HEK293T (cell line): ENCODE measurements around the gene ERBB4.

Source experiments
- CTCF ChIA-PET: fragments of 350-600 bp; formaldehyde crosslinking; extraction: SDS; loops from one replicate; lab custom pipeline; 2021; ENCODE audit warnings: antibody characterized with exemption, inconsistent platforms; lab: Yijun Ruan, JAX
- POLR2A ChIA-PET: fragments of 350-600 bp; formaldehyde crosslinking; extraction: SDS; loops from one replicate; lab custom pipeline; 2020; ENCODE audit warnings: antibody characterized with exemption, inconsistent platforms; lab: Yijun Ruan, JAX
- DNase-seq: peaks from one replicate; pipeline ENCODE4 v3.0.0; 2012; ENCODE audit warnings: mixed read lengths; ENCODE audit errors: extremely low spot score
- ARNT ChIP-seq: fragments of 450-650 bp; IDR thresholded peaks from 2 replicates; pipeline ENCODE4 v1.6.1; 2017; ENCODE audit warnings: mild to moderate bottlenecking
- BHLHE40 ChIP-seq: fragments of 450-650 bp; IDR thresholded peaks from 2 replicates; pipeline ENCODE4 v1.6.1; 2016; ENCODE audit warnings: mild to moderate bottlenecking, moderate library complexity, borderline replicate concordance
- CTBP1 ChIP-seq: fragments of 450-650 bp; IDR thresholded peaks from 2 replicates; pipeline ENCODE4 v1.6.1; 2016; ENCODE audit warnings: borderline replicate concordance
- ELF4 ChIP-seq: fragments of 450-650 bp; IDR thresholded peaks from 2 replicates; pipeline ENCODE4 v1.6.1; 2017; ENCODE audit warnings: antibody characterized with exemption
- FOXA1 ChIP-seq: fragments of 450-650 bp; IDR thresholded peaks from 2 replicates; pipeline ENCODE4 v1.6.1; 2016; ENCODE audit warnings: mild to moderate bottlenecking
- FOXK2 ChIP-seq: fragments of 450-650 bp; IDR thresholded peaks from 2 replicates; pipeline ENCODE4 v1.6.1; 2016; ENCODE audit warnings: mild to moderate bottlenecking
- FOXM1 ChIP-seq: fragments of 450-650 bp; IDR thresholded peaks from 2 replicates; pipeline ENCODE4 v1.6.1; 2017; ENCODE audit warnings: mild to moderate bottlenecking, borderline replicate concordance
- HDGF ChIP-seq: fragments of 450-650 bp; IDR thresholded peaks from 2 replicates; pipeline ENCODE4 v1.6.1; 2017; ENCODE audit warnings: antibody characterized with exemption, borderline replicate concordance
- L3MBTL2 ChIP-seq: fragments of 450-650 bp; conservative IDR thresholded peaks from 2 replicates; pipeline ENCODE4 v1.6.1; 2016; ENCODE audit warnings: mild to moderate bottlenecking
- LEF1 ChIP-seq: fragments of 450-650 bp; IDR thresholded peaks from 2 replicates; pipeline ENCODE4 v1.6.1; 2017; ENCODE audit warnings: mild to moderate bottlenecking, borderline replicate concordance
- NFRKB ChIP-seq: fragments of 450-650 bp; IDR thresholded peaks from 2 replicates; pipeline ENCODE4 v1.6.1; 2016; ENCODE audit warnings: mild to moderate bottlenecking, moderate library complexity
- PKNOX1 ChIP-seq: fragments of 450-650 bp; IDR thresholded peaks from 2 replicates; pipeline ENCODE4 v1.6.1; 2016
- SP1 ChIP-seq: fragments of 450-650 bp; IDR thresholded peaks from 2 replicates; pipeline ENCODE4 v1.6.1; 2017
- SUZ12 ChIP-seq: fragments of 450-650 bp; IDR thresholded peaks from 2 replicates; pipeline ENCODE4 v1.6.1; 2016; ENCODE audit warnings: mild to moderate bottlenecking
- TARDBP ChIP-seq: fragments of 450-650 bp; IDR thresholded peaks from 2 replicates; pipeline ENCODE4 v1.6.1; 2016
- ZNF384 ChIP-seq: fragments of 450-650 bp; IDR thresholded peaks from 2 replicates; pipeline ENCODE4 v1.6.1; 2016

Gene ERBB4

GRCh38 chr2:211671977-211672376 lies 866.6 kb downstream of the ERBB4 start:
- TF ChIP-seq FOXK2: no peak
- TF ChIP-seq ZNF384: no peak
- no peak for TF ChIP-seq TARDBP
- ChIA-PET CTCF (no interaction called here), POLR2A (no interaction called here)
- no peak for DNase-seq

- ChIA-PET POLR2A (no interaction called here), CTCF (no interaction called here)
- no peak for DNase-seq
- TF ChIP-seq NFRKB: no peak
- no peak for TF ChIP-seq CTBP1
- no peak for TF ChIP-seq FOXA1
- TF ChIP-seq SUZ12: no peak
- no peak for TF ChIP-seq FOXM1
- TF ChIP-seq FOXK2: no peak
- no peak for TF ChIP-seq TARDBP
- no peak for TF ChIP-seq LEF1
- TF ChIP-seq BHLHE40: no peak
- TF ChIP-seq PKNOX1: no peak
- TF ChIP-seq HDGF: no peak
- TF ChIP-seq ZNF384: no peak
- no peak for TF ChIP-seq L3MBTL2
- no peak for TF ChIP-seq ELF4
- TF ChIP-seq ARNT: no peak
- TF ChIP-seq SP1: no peak
These were observed 873.3 kb downstream of the ERBB4 start for GRCh38 chr2:211665299-211665698.

- ChIA-PET POLR2A (no interaction called here), CTCF (no interaction called here)
- TF ChIP-seq CTBP1 (no peak), ZNF384 (no peak), FOXM1 (no peak), BHLHE40 (no peak), FOXA1 (no peak), TARDBP (no peak), PKNOX1 (no peak), NFRKB (no peak), SUZ12 (no peak), HDGF (no peak), FOXK2 (no peak), ARNT (no peak), LEF1 (no peak), L3MBTL2 (no peak), ELF4 (no peak), SP1 (no peak)
- no peak for DNase-seq
These were observed 874.3 kb downstream of the ERBB4 start for GRCh38 chr2:211664321-211664720.

GRCh38 chr2:211654211-211654780 lies 884.3 kb downstream of the ERBB4 start:
- POLR2A ChIA-PET: no interaction called here
- CTCF ChIA-PET: no interaction called here
- TF ChIP-seq TARDBP (no peak), ELF4 (no peak), FOXA1 (no peak), L3MBTL2 (no peak), FOXM1 (no peak), SUZ12 (no peak), NFRKB (no peak), FOXK2 (no peak), PKNOX1 (no peak), ZNF384 (no peak), BHLHE40 (no peak), SP1 (no peak), LEF1 (no peak), CTBP1 (no peak)

GRCh38 chr2:211652327-211652726 lies 886.3 kb downstream of the ERBB4 start:
- ChIA-PET POLR2A (no interaction called here), CTCF (no interaction called here)
- TF ChIP-seq TARDBP: no peak
- TF ChIP-seq ZNF384: no peak
- TF ChIP-seq LEF1: no peak
- peak; percentile 20; the same call in 1 of the 2 replicates for TF ChIP-seq PKNOX1
- no peak for TF ChIP-seq HDGF
- TF ChIP-seq SP1: no peak
- no peak for DNase-seq

More at GRCh38 chr2:211654211-211654780, 884.3 kb downstream of the ERBB4 start:
- no peak for DNase-seq

GRCh38 chr2:211649331-211649730 lies 889.3 kb downstream of the ERBB4 start:
- DNase-seq: no peak
- TF ChIP-seq L3MBTL2 (no peak), ELF4 (no peak), PKNOX1 (no peak), FOXK2 (no peak), LEF1 (no peak), NFRKB (no peak), TARDBP (no peak), SUZ12 (no peak), FOXM1 (no peak), ZNF384 (no peak), ARNT (no peak), CTBP1 (no peak), HDGF (no peak)
- CTCF ChIA-PET: no interaction called here
- POLR2A ChIA-PET: no interaction called here
